ENCODE results near the gene AP1G2.

The AP1G2 gene

GRCh38 chr14:23569443-23570151, 2.0 kb upstream of the AP1G2 start:
- peak; percentile 98 for DNase-seq

GRCh38 chr14:23568600-23569331, 1.2 kb upstream of the AP1G2 start:
- DNase-seq = peak; percentile 61

- DNase-seq = peak; percentile 70
These were observed 519 bp upstream of the AP1G2 start for GRCh38 chr14:23568021-23568599.

GRCh38 chr14:23566778-23567185, 809 bp downstream of the AP1G2 start:
- DNase-seq = no peak

- DNase-seq = no peak
These were observed 1.3 kb downstream of the AP1G2 start for GRCh38 chr14:23566112-23566777.

GRCh38 chr14:23565626-23566025, 2.0 kb downstream of the AP1G2 start:
- DNase-seq = no peak

GRCh38 chr14:23564876-23565275, 2.7 kb downstream of the AP1G2 start:
- DNase-seq = no peak

GRCh38 chr14:23564181-23564812, 3.3 kb downstream of the AP1G2 start:
- no peak for DNase-seq

GRCh38 chr14:23563473-23564180, 4.0 kb downstream of the AP1G2 start:
- no peak for DNase-seq

- peak; percentile 67 for DNase-seq
These were observed 4.6 kb downstream of the AP1G2 start for GRCh38 chr14:23562822-23563472.

GRCh38 chr14:23561873-23562821, 5.4 kb downstream of the AP1G2 start:
- DNase-seq = no peak

GRCh38 chr14:23561259-23561658, 6.3 kb downstream of the AP1G2 start:
- DNase-seq = no peak

GRCh38 chr14:23559926-23560520, 7.6 kb downstream of the AP1G2 start:
- no peak for DNase-seq

GRCh38 chr14:23559010-23559925, 8.3 kb downstream of the AP1G2 start:
- peak; percentile 63 for DNase-seq

- no peak for DNase-seq
These were observed 9.1 kb downstream of the AP1G2 start for GRCh38 chr14:23558346-23559009.

GRCh38 chr14:23557946-23558345, 9.6 kb downstream of the AP1G2 start:
- DNase-seq = no peak

- DNase-seq = no peak
These were observed 10.1 kb downstream of the AP1G2 start for GRCh38 chr14:23557521-23557920.

- no peak for DNase-seq
These were observed 10.7 kb downstream of the AP1G2 start for GRCh38 chr14:23556700-23557440.
